ENCODE results near the gene RSAD2. TPM values are rescaled to one million over a fixed set of nuclear protein-coding genes. Genes with fewer than 3 reads are reported as not detected.

The RSAD2 gene
- total and polyA plus RNA-seq, 2 donors (not counting 3 experiments of a cell fraction or from before 2014, with no cell fraction given) = 0.03 to 0.18 TPM

- CTCF ChIA-PET = interaction anchor here (0.6 to 1.6 kb wide), 6 partner anchors 9 to 139 kb away, joined by 3 to 8 read pairs (median 3); no protein-coding TSS in a partner anchor
- no TSS peak for BruUV-seq (replicated peaks)
- dilution Hi-C loops (cut with MboI; ENCODE audit: extremely low pct_ligation_motif_present, low sequenced_read_pairs) = no loop called here
Observed at GRCh38 chr2:6905668-6906067, 28.1 kb downstream of the RSAD2 start.

More at GRCh38 chr2:6905668-6906067, 28.1 kb downstream of the RSAD2 start:
- no peak overlapping the region for H3K4me3 ChIP-seq (replicated peaks in 1 of 3; ENCODE audit: insufficient read depth in 1 of 3, low read depth in 1 of 3, low read length in 3 of 3)
- H4K20me1 ChIP-seq (replicated peaks; ENCODE audit: control insufficient read depth, extremely low read depth, insufficient read depth, low read length) = no peaks in the 10 kb centered on the region
- no peaks in the 10 kb centered on the region for H3K4me1 ChIP-seq (ENCODE audit: control insufficient read depth, extremely low read depth, insufficient read depth, low read length)
- DNase-seq (ENCODE audit: low read depth, low spot score) (no peak), FAIRE-seq (no peak)
- H2AFZ ChIP-seq (ENCODE audit: low read depth, low read length) = no peak overlapping the region
- no peaks in the 10 kb centered on the region for H3K9me3 ChIP-seq (replicated peaks; ENCODE audit: control insufficient read depth, insufficient read depth, low read length)
- TF ChIP-seq EZH2 (IDR thresholded peaks at IDR 0.05; ENCODE audit: borderline replicate concordance, low read depth, low read length, severe bottlenecking) (no peak), CTCF (IDR thresholded peaks at IDR 0.05; ENCODE audit: extremely low read depth in 1 of 2, insufficient read depth in 1 of 2, low read depth in 1 of 2, low read length in 2 of 2) (no peak), MAX (IDR thresholded peaks at IDR 0.05; ENCODE audit: insufficient read depth, insufficient read length) (no peak), JUN (IDR thresholded peaks at IDR 0.05; ENCODE audit: borderline replicate concordance, insufficient read depth, insufficient read length, low read depth) (no peak), POLR2AphosphoS5 (IDR thresholded peaks at IDR 0.05; ENCODE audit: insufficient read depth, low read depth, low read length) (no peak), FOS (IDR thresholded peaks at IDR 0.05; ENCODE audit: borderline replicate concordance, insufficient read depth, low read length) (no peak), POLR2A (IDR thresholded peaks at IDR 0.05; ENCODE audit: low read depth, low read length) (no peak), MYC (IDR thresholded peaks at IDR 0.05; ENCODE audit: low read depth, low read length) (no peak), GATA2 (IDR thresholded peaks at IDR 0.05; ENCODE audit: insufficient read depth, insufficient read length, low read depth, low read length) (no peak)
- H3K36me3 ChIP-seq (ENCODE audit: control insufficient read depth in 2 of 2, extremely low read depth in 1 of 2, insufficient read depth in 2 of 2, low read length in 2 of 2) = no peaks in the 10 kb centered on the region
- intact Hi-C loops (cut with micrococcal nuclease) = no loop called here
- no peak overlapping the region for H3K9ac ChIP-seq (replicated peaks; ENCODE audit: extremely low read depth, insufficient read depth, low read length)
- no peaks in the 10 kb centered on the region for H3K79me2 ChIP-seq (ENCODE audit: control insufficient read depth, insufficient read depth, low read length)
- no peaks in the 10 kb centered on the region for H3K9me1 ChIP-seq (replicated peaks; ENCODE audit: control insufficient read depth, extremely low read depth, insufficient read depth, low read length)
- H3K27ac ChIP-seq (ENCODE audit: insufficient read depth, low read depth, low read length) = no peak overlapping the region
- H3K4me2 ChIP-seq (ENCODE audit: insufficient read depth, low read length) = no peak overlapping the region
- POLR2A ChIA-PET = no interaction called here
- H3K27me3 ChIP-seq (ENCODE audit: control insufficient read depth in 2 of 2, insufficient read depth in 2 of 2, low read length in 2 of 2) = peaks cover 3 to 6% of the 10 kb centered on the region in 2 experiments
